Neural cell (in vitro differentiated cells): ENCODE results near the gene HOXA7. TPM values are rescaled to one million over a fixed set of nuclear protein-coding genes. Genes with fewer than 3 reads are reported as not detected.

Experiments used
- H2AFZ ChIP-seq: fragments of 200-600, 300-800 bp; sonication (generic), shearing (Covaris generic); 2 replicates; pipeline ENCODE4 v1.6.0; 2014; ENCODE audit warnings: low read depth, mild to moderate bottlenecking, antibody characterized with exemption, low read length, moderate library complexity
- H3F3A ChIP-seq: fragments of 200-600 bp; shearing (Covaris generic); 2 replicates; pipeline ENCODE4 v1.6.1; 2016; ENCODE audit warnings: mild to moderate bottlenecking, moderate library complexity, mixed read lengths, antibody characterized with exemption, low read length; ENCODE audit not compliant: insufficient read depth, poor library complexity, severe bottlenecking
- H3K27ac ChIP-seq: fragments of 200-600, 300-800 bp; sonication (generic), shearing (Covaris generic); 2 replicates; pipeline ENCODE4 v1.5.1; 2014; ENCODE audit warnings: mild to moderate bottlenecking, low read length, moderate library complexity
- H3K27me3 ChIP-seq: fragments of 300-800, 200-600 bp; sonication (generic), shearing (Covaris generic); 2 replicates; pipeline ENCODE4 v1.6.0; 2014; ENCODE audit warnings: mild to moderate bottlenecking, low read depth, low read length, moderate library complexity; ENCODE audit not compliant: insufficient read depth
- H3K36me3 ChIP-seq: fragments of 300-800, 200-600 bp; sonication (generic), shearing (Covaris generic); 2 replicates; pipeline ENCODE4 v1.5.1; 2014; ENCODE audit warnings: mild to moderate bottlenecking, antibody characterized with exemption, low read length, moderate library complexity; ENCODE audit not compliant: insufficient read depth
- H3K4me2 ChIP-seq: fragments of 300-800, 200-600 bp; sonication (generic), shearing (Covaris generic); 2 replicates; pipeline ENCODE4 v1.6.0; 2014; ENCODE audit warnings: mild to moderate bottlenecking, low read length
- H3K4me3 ChIP-seq: fragments of 300-800, 200-600 bp; sonication (generic), shearing (Covaris generic); 2 replicates; pipeline ENCODE4 v1.5.1; 2014; ENCODE audit warnings: mild to moderate bottlenecking, low read length, moderate library complexity
- H3K79me2 ChIP-seq: fragments of 200-600 bp; shearing (Covaris generic); replicated peaks from 2 replicates; pipeline ENCODE4 v1.6.0; 2014; ENCODE audit warnings: mild to moderate bottlenecking, low read length, moderate library complexity; ENCODE audit not compliant: insufficient read depth
- H3K9ac ChIP-seq: fragments of 300-800, 200-600 bp; sonication (generic), shearing (Covaris generic); 2 replicates; pipeline ENCODE4 v1.6.1; 2016; ENCODE audit warnings: mild to moderate bottlenecking, low read length, mixed read lengths
- H3K9me2 ChIP-seq: fragments of 200-600 bp; shearing (Covaris generic); 2 replicates; pipeline ENCODE4 v1.6.1; 2016; ENCODE audit warnings: mild to moderate bottlenecking, low read length, mixed read lengths; ENCODE audit not compliant: insufficient read depth
- H3K9me3 ChIP-seq: fragments of 200-600, 300-800 bp; sonication (generic), shearing (Covaris generic); 2 replicates; pipeline ENCODE4 v1.6.1; 2016; ENCODE audit warnings: mild to moderate bottlenecking, mixed run types, low read length, moderate library complexity, mixed read lengths
- H4K20me1 ChIP-seq: fragments of 200-600 bp; shearing (Covaris generic); 2 replicates; pipeline ENCODE4 v1.6.1; 2016; ENCODE audit warnings: mild to moderate bottlenecking, mixed run types; ENCODE audit not compliant: insufficient read depth
- CTCF ChIP-seq: fragments of 450-650 bp; IDR thresholded peaks from 2 replicates; pipeline ENCODE4 v1.5.1; 2014; ENCODE audit warnings: antibody characterized with exemption, mild to moderate bottlenecking, moderate library complexity; ENCODE audit not compliant: poor library complexity, severe bottlenecking
- EZH2 ChIP-seq: fragments of 200-600, 300-800 bp; shearing (Covaris generic), sonication (generic); IDR thresholded peaks from 2 replicates; pipeline ENCODE4 v1.6.1; 2014; ENCODE audit warnings: antibody characterized with exemption, low read length, borderline replicate concordance, mild to moderate bottlenecking; ENCODE audit not compliant: insufficient read depth, poor library complexity, severe bottlenecking
- MXI1 ChIP-seq: fragments of 450-650 bp; conservative IDR thresholded peaks from 2 replicates; pipeline ENCODE4 v1.6.1; 2014; ENCODE audit warnings: antibody characterized with exemption, mild to moderate bottlenecking; ENCODE audit not compliant: poor library complexity, severe bottlenecking
- POLR2AphosphoS5 ChIP-seq: IDR thresholded peaks from 2 replicates; pipeline ENCODE4 v1.6.1; 2012
- RAD21 ChIP-seq: fragments of 450-650 bp; conservative IDR thresholded peaks from 2 replicates; pipeline ENCODE4 v1.6.1; 2014; ENCODE audit warnings: antibody characterized with exemption, mild to moderate bottlenecking, moderate library complexity
- REST ChIP-seq: IDR thresholded peaks from 2 replicates; pipeline ENCODE4 v1.6.1; 2012; ENCODE audit warnings: borderline replicate concordance
- SMC3 ChIP-seq: fragments of 450-650 bp; conservative IDR thresholded peaks from 2 replicates; pipeline ENCODE4 v1.6.1; 2014; ENCODE audit warnings: antibody characterized with exemption, mild to moderate bottlenecking, moderate library complexity; ENCODE audit not compliant: poor library complexity
- TAF1 ChIP-seq: IDR thresholded peaks from 2 replicates; pipeline ENCODE4 v1.6.1; 2012; ENCODE audit warnings: low read depth
- polyA plus RNA-seq: library from polyadenylated mRNA; depleted of rRNA; stranded (reverse); fragments of >200 nt; gene quantifications from 2 replicates; pipeline ENCODE4 v1.2.3, GENCODE V29; 2014

HOXA7 gene
- polyA plus RNA-seq, 1 donor from 2014 or later = not detected

- TF ChIP-seq REST = no peak
Observed at GRCh38 chr7:27128034-27128433, 28.4 kb downstream of the HOXA7 start (continued).

GRCh38 chr7:27126596-27127327, 29.7 kb downstream of the HOXA7 start:
- Histone ChIP-seq H2AFZ (no peak overlapping the region), H3K79me2 (no peaks in the 10 kb centered on the region), H3K4me3 (no peak overlapping the region), H3F3A (no peaks in the 10 kb centered on the region), H3K36me3 (no peaks in the 10 kb centered on the region), H3K9me2 (no peaks in the 10 kb centered on the region), H3K27me3 (peaks cover 98% of the 10 kb centered on the region), H3K9ac (no peak overlapping the region), H3K9me3 (peaks cover 18% of the 10 kb centered on the region), H3K27ac (no peak overlapping the region), H4K20me1 (no peaks in the 10 kb centered on the region), H3K4me2 (no peak overlapping the region)
- no peak for TF ChIP-seq CTCF
- TF ChIP-seq TAF1 = no peak
- no peak for TF ChIP-seq MXI1
- no peak for TF ChIP-seq POLR2AphosphoS5
- no peak for TF ChIP-seq SMC3
- no peak for TF ChIP-seq EZH2
- TF ChIP-seq RAD21 = no peak
- TF ChIP-seq REST = no peak
